GM23248 (cell line): ENCODE results near the gene DNAJB7. TPM values are rescaled to one million over a fixed set of nuclear protein-coding genes. Genes with fewer than 3 reads are reported as not detected.

Source experiments
- DNase-seq: peaks from one replicate; pipeline ENCODE4 v3.0.0-alpha.2; 2015
- H2AFZ ChIP-seq: fragments of 200-600 bp; sonication (generic); 2 replicates; pipeline ENCODE4 v1.6.1; 2016; ENCODE audit warnings: antibody characterized with exemption
- H3F3A ChIP-seq: fragments of 200-600 bp; sonication (generic); 2 replicates; pipeline ENCODE4 v1.6.1; 2016; ENCODE audit warnings: mild to moderate bottlenecking, antibody characterized with exemption, mixed run types; ENCODE audit not compliant: insufficient read depth
- H3K27ac ChIP-seq: fragments of 200-600 bp; sonication (generic); 2 replicates; pipeline ENCODE4 v1.5.1; 2016; ENCODE audit warnings: mild to moderate bottlenecking
- H3K27me3 ChIP-seq: fragments of 200-600 bp; sonication (generic); replicated peaks from 2 replicates; pipeline ENCODE4 v1.6.1; 2016; ENCODE audit warnings: mild to moderate bottlenecking; ENCODE audit not compliant: insufficient read depth
- H3K36me3 ChIP-seq: fragments of 200-600 bp; sonication (generic); 2 replicates; pipeline ENCODE4 v1.6.1; 2016; ENCODE audit warnings: low read depth, mild to moderate bottlenecking
- H3K4me1 ChIP-seq: fragments of 200-600 bp; sonication (generic); 2 replicates; pipeline ENCODE4 v1.6.1; 2016; ENCODE audit warnings: mild to moderate bottlenecking; ENCODE audit not compliant: insufficient read depth
- H3K4me2 ChIP-seq: fragments of 200-600 bp; sonication (generic); one replicate; pipeline ENCODE4 v1.6.1; 2016; ENCODE audit warnings: mild to moderate bottlenecking; ENCODE audit not compliant: unreplicated experiment
- H3K4me3 ChIP-seq: fragments of 200-600 bp; sonication (generic); 2 replicates; pipeline ENCODE4 v1.5.1; 2016; ENCODE audit warnings: mild to moderate bottlenecking
- H3K79me2 ChIP-seq: fragments of 200-600 bp; sonication (generic); 2 replicates; pipeline ENCODE4 v1.6.1; 2016; ENCODE audit warnings: mild to moderate bottlenecking; ENCODE audit not compliant: insufficient read depth
- H3K9ac ChIP-seq: fragments of 200-600 bp; sonication (generic); 2 replicates; pipeline ENCODE4 v1.6.1; 2016; ENCODE audit warnings: mild to moderate bottlenecking
- H3K9me2 ChIP-seq: fragments of 200-600 bp; sonication (generic); 2 replicates; pipeline ENCODE4 v1.6.1; 2016; ENCODE audit warnings: mixed run types, mild to moderate bottlenecking, moderate library complexity; ENCODE audit not compliant: insufficient read depth
- H3K9me3 ChIP-seq: fragments of 200-600 bp; sonication (generic); one replicate; pipeline ENCODE4 v1.6.1; 2017; ENCODE audit warnings: low read depth
- H4K20me1 ChIP-seq: fragments of 200-600 bp; sonication (generic); 2 replicates; pipeline ENCODE4 v1.6.0; 2016; ENCODE audit not compliant: insufficient read depth
- EZH2 ChIP-seq: fragments of 200-600 bp; sonication (generic); IDR thresholded peaks from 2 replicates; pipeline ENCODE4 v1.6.1; 2018; ENCODE audit warnings: antibody characterized with exemption, mild to moderate bottlenecking; ENCODE audit not compliant: insufficient read depth, poor library complexity, severe bottlenecking
- EZH2phosphoT487 ChIP-seq: fragments of 200-600 bp; sonication (generic); IDR thresholded peaks from 2 replicates; pipeline ENCODE4 v1.6.1; 2018; ENCODE audit warnings: antibody characterized with exemption, moderate library complexity, mild to moderate bottlenecking, low read depth; ENCODE audit not compliant: insufficient read depth
- WGBS, 2 experiments: methylation state at CpG; one replicate each; pipeline ENCODE4 v1.1.6; 2015 to 2017; ENCODE audit warnings: low lambda C conversion rate in 2 of 2, low coverage in 1 of 2; ENCODE audit errors: missing lambda C conversion rate in 2 of 2; 5-methylcytosine and 5-hydroxymethylcytosine counted together
- in situ Hi-C: fragments of 300-500 bp; cut with MboI; formaldehyde crosslinking; loops from 2 replicates; pipeline ENCODE4 v1.15.0; 2020
- polyA plus RNA-seq: library from polyadenylated mRNA; unstranded; fragments of >200 nt; fragmentation: Nextera tagmentation; extraction: Ambion mirVana; gene quantifications from 2 replicates; pipeline ENCODE4 v1.2.1, GENCODE V29; 2016
- total RNA-seq: library from RNA; depleted of rRNA; stranded (reverse); fragments of >200 nt; shearing (Covaris generic); gene quantifications from 2 replicates; pipeline ENCODE4 v1.2.3, GENCODE V29; 2014

DNAJB7 gene
- total and polyA plus RNA-seq, 2 experiments from 2014 or later = 0.23 TPM; not detected in 1

DNA sequence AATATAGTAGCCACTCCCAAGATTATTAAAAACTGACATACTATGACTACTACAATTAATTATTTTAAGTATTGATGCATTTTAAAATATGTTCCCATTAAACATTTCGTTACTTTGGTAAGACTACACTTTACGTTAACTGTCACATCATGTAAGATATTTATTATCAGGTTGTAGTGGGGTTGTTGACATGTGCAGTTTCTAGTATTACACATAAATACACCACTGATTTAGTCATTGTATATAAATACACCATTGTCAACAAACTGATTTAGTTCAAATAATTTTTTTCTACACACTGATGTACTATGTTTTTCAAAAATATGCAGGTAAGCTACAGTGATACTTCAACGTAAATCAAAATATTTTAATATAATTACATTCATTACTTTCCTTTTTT is 17.0 kb downstream of the DNAJB7 start:
- TF ChIP-seq EZH2phosphoT487 = no peak
- no peak for DNase-seq
- Histone ChIP-seq H3K4me2 (no peak overlapping the region), H3K9ac (no peak overlapping the region), H4K20me1 (no peaks in the 10 kb centered on the region; the same call in 1 of the 2 replicates), H2AFZ (no peak overlapping the region), H3K9me2 (no peaks in the 10 kb centered on the region), H3K4me1 (no peaks in the 10 kb centered on the region), H3K27me3 (no peaks in the 10 kb centered on the region), H3K4me3 (no peak overlapping the region), H3F3A (no peaks in the 10 kb centered on the region), H3K36me3 (peaks cover 72% of the 10 kb centered on the region), H3K27ac (no peak overlapping the region), H3K9me3 (no peaks in the 10 kb centered on the region), H3K79me2 (peaks cover 96% of the 10 kb centered on the region)
- WGBS, 2 experiments = 97 to 98% methylated on average over 3 of the region's 3 CpGs
- in situ Hi-C loops = no loop called here

DNA sequence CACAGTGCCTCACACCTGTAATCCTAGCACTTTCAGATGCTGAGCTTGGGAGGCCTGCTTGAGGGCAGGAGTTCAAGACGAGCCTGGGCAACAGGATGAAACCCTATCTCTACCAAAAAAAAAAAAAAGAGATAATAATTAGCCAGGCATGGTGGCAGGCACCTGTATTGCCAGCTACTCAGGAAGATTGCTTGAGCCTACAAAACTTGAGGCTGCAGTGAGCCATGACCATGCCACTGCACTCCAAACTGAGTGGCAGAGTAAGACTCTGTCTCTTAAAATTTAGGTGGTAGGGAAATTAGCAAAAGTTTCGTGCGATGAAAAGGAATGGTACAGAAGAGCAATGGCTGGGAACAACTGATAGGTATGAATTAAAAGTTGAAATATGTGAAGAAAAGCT is 23.4 kb downstream of the DNAJB7 start:
- no peaks in the 10 kb centered on the region for H3K9me3 ChIP-seq
- no peak for DNase-seq
- 99 to 100% methylated on average over 3 of the region's 3 CpGs for WGBS, 2 experiments
- H3F3A ChIP-seq = no peaks in the 10 kb centered on the region
- peaks cover 71% of the 10 kb centered on the region for H3K36me3 ChIP-seq
- H3K27me3 ChIP-seq = no peaks in the 10 kb centered on the region
- H3K4me2 ChIP-seq = no peak overlapping the region
- H3K27ac ChIP-seq = no peak overlapping the region
- in situ Hi-C loops = no loop called here
- no peak for TF ChIP-seq EZH2
- no peak for TF ChIP-seq EZH2phosphoT487
- peaks cover 82% of the 10 kb centered on the region for H3K79me2 ChIP-seq
- H3K9ac ChIP-seq = no peak overlapping the region
- H2AFZ ChIP-seq = no peak overlapping the region
- no peak overlapping the region for H3K4me3 ChIP-seq
- no peaks in the 10 kb centered on the region for H3K4me1 ChIP-seq
- H4K20me1 ChIP-seq = no peaks in the 10 kb centered on the region; the same call in 1 of the 2 replicates
- no peaks in the 10 kb centered on the region for H3K9me2 ChIP-seq

DNA sequence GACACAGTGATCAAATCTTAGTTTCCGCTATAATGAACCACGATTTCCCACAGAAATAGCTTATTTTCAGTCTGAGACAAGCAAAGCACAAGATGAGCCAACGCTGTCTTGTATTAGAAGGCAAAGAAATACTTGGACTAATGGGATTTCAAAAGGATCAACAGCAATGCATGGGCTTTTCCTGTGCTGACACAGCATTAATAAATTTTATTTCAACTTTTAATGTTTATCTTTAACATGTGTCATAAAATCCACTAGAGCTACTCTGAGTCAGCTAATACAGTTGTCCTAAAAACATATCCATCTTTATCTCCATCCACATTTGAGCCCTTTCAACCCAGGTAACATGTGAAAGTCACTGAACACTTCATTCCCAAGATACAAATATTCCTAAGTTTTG is 27.3 kb downstream of the DNAJB7 start:
- 97 to 98% methylated on average over 3 of the region's 3 CpGs for WGBS, 2 experiments
- in situ Hi-C loops = no loop called here
- Histone ChIP-seq H3K27ac (no peak overlapping the region), H3F3A (peaks cover 4% of the 10 kb centered on the region; the same call in 1 of the 2 replicates), H3K27me3 (no peaks in the 10 kb centered on the region), H2AFZ (no peak overlapping the region), H3K4me3 (no peak overlapping the region), H3K79me2 (peaks cover 70% of the 10 kb centered on the region), H3K4me2 (no peak overlapping the region), H3K9me2 (no peaks in the 10 kb centered on the region), H4K20me1 (no peaks in the 10 kb centered on the region), H3K9ac (no peak overlapping the region), H3K9me3 (no peaks in the 10 kb centered on the region), H3K4me1 (no peaks in the 10 kb centered on the region), H3K36me3 (peaks cover 82% of the 10 kb centered on the region)
- no peak for DNase-seq
- TF ChIP-seq EZH2 (no peak), EZH2phosphoT487 (no peak)

DNA sequence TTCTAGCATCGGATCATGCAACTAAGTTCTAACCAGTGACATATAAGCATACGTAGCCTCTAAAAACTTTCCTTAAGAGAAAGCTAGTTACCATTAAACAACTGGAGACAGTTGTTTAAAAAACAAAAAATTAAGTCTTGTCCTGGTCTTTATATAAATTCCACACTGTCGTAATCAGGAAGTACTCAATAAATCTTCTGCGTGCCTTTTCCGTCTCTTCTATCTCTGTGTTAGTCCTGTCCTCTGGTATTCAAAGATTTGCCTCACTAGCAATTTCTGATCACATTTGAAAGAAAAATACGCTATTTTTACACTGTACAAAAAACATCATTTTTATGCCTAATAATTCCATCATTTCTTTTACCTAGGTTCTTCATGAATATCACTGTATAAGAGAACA is 32.8 kb downstream of the DNAJB7 start:
- Histone ChIP-seq H3K79me2 (peaks cover 28% of the 10 kb centered on the region; the same call in 1 of the 2 replicates), H3K36me3 (peaks cover 74% of the 10 kb centered on the region), H3K27ac (no peak overlapping the region), H3K4me2 (no peak overlapping the region), H3K27me3 (no peaks in the 10 kb centered on the region), H4K20me1 (no peaks in the 10 kb centered on the region), H3K9me2 (no peaks in the 10 kb centered on the region), H3K9me3 (no peaks in the 10 kb centered on the region), H3K4me3 (no peak overlapping the region), H2AFZ (no peak overlapping the region), H3K4me1 (no peaks in the 10 kb centered on the region), H3K9ac (no peak overlapping the region), H3F3A (peaks cover 4% of the 10 kb centered on the region; the same call in 1 of the 2 replicates)
- WGBS, 2 experiments = 96 to 98% methylated on average over 6 of the region's 6 CpGs
- no peak for DNase-seq
- TF ChIP-seq EZH2 = no peak
- no peak for TF ChIP-seq EZH2phosphoT487
- in situ Hi-C loops = no loop called here
